Mesodermal cell (in vitro differentiated cells): Measurements from ENCODE around the gene PNMA8A.

ENCODE experiments used
- H3K27ac ChIP-seq: 2 replicates; pipeline ENCODE4 v1.7.0; 2013; ENCODE audit warnings: mild to moderate bottlenecking, low read depth, low read length, moderate library complexity; ENCODE audit not compliant: severe bottlenecking
- H3K36me3 ChIP-seq: 2 replicates; pipeline ENCODE4 v1.7.1; 2013; ENCODE audit warnings: mild to moderate bottlenecking, low read length, moderate library complexity; ENCODE audit not compliant: control insufficient read depth, insufficient read depth
- H3K4me1 ChIP-seq: one replicate; pipeline ENCODE4 v1.7.1; 2013; ENCODE audit warnings: mild to moderate bottlenecking, low read length; ENCODE audit not compliant: insufficient read depth, control insufficient read depth, poor library complexity, severe bottlenecking
- H3K4me3 ChIP-seq: 2 replicates; pipeline ENCODE4 v1.7.0; 2013; ENCODE audit warnings: low read length, control low read depth, mild to moderate bottlenecking; ENCODE audit not compliant: insufficient read depth, poor library complexity, severe bottlenecking; ENCODE audit errors: extremely low read depth
- H3K9me3 ChIP-seq: 2 replicates; pipeline ENCODE4 v1.7.1; 2013; ENCODE audit warnings: mild to moderate bottlenecking, low read length, moderate library complexity; ENCODE audit not compliant: control insufficient read depth
- WGBS, 2 experiments: methylation state at CpG; one replicate each; pipeline ENCODE4 v1.1.5; 2013; ENCODE audit warnings: missing lambda C conversion rate in 2 of 2; ENCODE audit not compliant: insufficient coverage in 2 of 2; 5-methylcytosine and 5-hydroxymethylcytosine counted together

Gene PNMA8A

GRCh38 chr19:46481223-46481848 is 10.0 kb upstream of the PNMA8A start:
- Histone ChIP-seq H3K36me3 (no peaks in the 10 kb centered on the region), H3K27ac (peak overlapping the region; percentile 66), H3K4me3 (no peak overlapping the region), H3K4me1 (peaks cover 15% of the 10 kb centered on the region), H3K9me3 (no peaks in the 10 kb centered on the region)
- WGBS, 2 experiments: 93 to 94% methylated on average over 9 to 15 of the region's 16 CpGs

GRCh38 chr19:46480415-46480814 is 9.1 kb upstream of the PNMA8A start:
- 17 to 87% methylated on average over 2 to 3 of the region's 12 CpGs for WGBS, 2 experiments
- Histone ChIP-seq H3K4me1 (peaks cover 15% of the 10 kb centered on the region), H3K27ac (peak overlapping the region; percentile 66), H3K9me3 (no peaks in the 10 kb centered on the region), H3K4me3 (no peak overlapping the region), H3K36me3 (no peaks in the 10 kb centered on the region)

GRCh38 chr19:46478356-46478986 is 7.1 kb upstream of the PNMA8A start:
- Histone ChIP-seq H3K9me3 (no peaks in the 10 kb centered on the region), H3K4me1 (peaks cover 15% of the 10 kb centered on the region), H3K36me3 (no peaks in the 10 kb centered on the region), H3K4me3 (no peak overlapping the region), H3K27ac (no peak overlapping the region)
- 50 to 51% methylated on average over 2 to 3 of the region's 4 CpGs for WGBS, 2 experiments

- Histone ChIP-seq H3K4me1 (peaks cover 11% of the 10 kb centered on the region), H3K36me3 (no peaks in the 10 kb centered on the region), H3K27ac (no peak overlapping the region), H3K4me3 (no peak overlapping the region), H3K9me3 (no peaks in the 10 kb centered on the region)
- 100% methylated on average over 1 of the region's 2 CpGs; no CpG with 5 or more reads in 1 of the 2 experiments for WGBS, 2 experiments
Measured at GRCh38 chr19:46475986-46476385, 4.6 kb upstream of the PNMA8A start.

GRCh38 chr19:46474211-46474610 is 2.8 kb upstream of the PNMA8A start:
- Histone ChIP-seq H3K4me1 (peaks cover 14% of the 10 kb centered on the region), H3K4me3 (no peak overlapping the region), H3K36me3 (peaks cover 11% of the 10 kb centered on the region), H3K9me3 (no peaks in the 10 kb centered on the region), H3K27ac (no peak overlapping the region)
- 81 to 90% methylated on average over 5 to 8 of the region's 8 CpGs for WGBS, 2 experiments

GRCh38 chr19:46472592-46472991 is 1.2 kb upstream of the PNMA8A start:
- Histone ChIP-seq H3K4me1 (peaks cover 14% of the 10 kb centered on the region), H3K36me3 (peaks cover 24% of the 10 kb centered on the region), H3K4me3 (no peak overlapping the region), H3K27ac (no peak overlapping the region), H3K9me3 (no peaks in the 10 kb centered on the region)
- WGBS, 2 experiments: 88 to 100% methylated on average over 1 to 2 of the region's 4 CpGs

GRCh38 chr19:46471811-46472543 is 614 bp upstream of the PNMA8A start:
- Histone ChIP-seq H3K36me3 (peaks cover 28% of the 10 kb centered on the region), H3K27ac (peak overlapping the region; percentile 87), H3K9me3 (no peaks in the 10 kb centered on the region), H3K4me3 (peak overlapping the region; percentile 57), H3K4me1 (peaks cover 14% of the 10 kb centered on the region)
- WGBS, 2 experiments: 70% methylated on average over 10 to 11 of the region's 11 CpGs

- no peaks in the 10 kb centered on the region for H3K9me3 ChIP-seq
- peak overlapping the region; percentile 57 for H3K4me3 ChIP-seq
- peaks cover 33% of the 10 kb centered on the region for H3K36me3 ChIP-seq
- H3K4me1 ChIP-seq: peaks cover 14% of the 10 kb centered on the region
- WGBS, 2 experiments: 81 to 86% methylated on average over 7 of the region's 10 CpGs
- H3K27ac ChIP-seq: no peak overlapping the region
Measured at GRCh38 chr19:46470376-46470775, 987 bp downstream of the PNMA8A start.

- Histone ChIP-seq H3K27ac (no peak overlapping the region), H3K4me1 (peaks cover 14% of the 10 kb centered on the region), H3K9me3 (no peaks in the 10 kb centered on the region), H3K4me3 (no peak overlapping the region), H3K36me3 (peaks cover 33% of the 10 kb centered on the region)
- WGBS, 2 experiments: 98% methylated on average over 11 to 17 of the region's 18 CpGs
Measured at GRCh38 chr19:46469541-46470185, 1.7 kb downstream of the PNMA8A start.

- H3K36me3 ChIP-seq: peaks cover 36% of the 10 kb centered on the region
- H3K27ac ChIP-seq: no peak overlapping the region
- H3K9me3 ChIP-seq: no peaks in the 10 kb centered on the region
- no peak overlapping the region for H3K4me3 ChIP-seq
- WGBS, 2 experiments: 92 to 97% methylated on average over 12 of the region's 15 CpGs
- H3K4me1 ChIP-seq: peaks cover 8% of the 10 kb centered on the region
Measured at GRCh38 chr19:46466536-46467196, 4.7 kb downstream of the PNMA8A start.
